ENCODE measurements around the gene TNIK. TPM values are rescaled to one million over a fixed set of nuclear protein-coding genes. Genes with fewer than 3 reads are reported as not detected.

TNIK gene
- total and polyA plus RNA-seq, 2 experiments from 2014 or later: 14.6 to 34.3 TPM

- Mint-ChIP-seq H3K4me1 (peaks cover 44% of the 10 kb centered on the region), H3K27me3 (ENCODE audit: insufficient read depth, low read depth, poor library complexity) (peaks cover 5% of the 10 kb centered on the region), H3K9me3 (no peaks in the 10 kb centered on the region; the same call in 2 of the 3 replicates), H3K27ac (no peak overlapping the region), H3K4me3 (no peak overlapping the region), H3K36me3 (ENCODE audit: low read depth) (no peaks in the 10 kb centered on the region)
- Histone ChIP-seq H2AFZ (no peak overlapping the region), H3F3A (replicated peaks; ENCODE audit: low read depth) (no peaks in the 10 kb centered on the region), H3K4me2 (no peak overlapping the region), H3K4me3 (no peak overlapping the region), H3K36me3 (ENCODE audit: insufficient read depth) (no peaks in the 10 kb centered on the region), H4K20me1 (replicated peaks; ENCODE audit: insufficient read depth) (no peaks in the 10 kb centered on the region), H3K9me2 (ENCODE audit: insufficient read depth) (peaks cover 2% of the 10 kb centered on the region), H3K79me2 (replicated peaks; ENCODE audit: insufficient read depth) (peaks cover 36% of the 10 kb centered on the region), H3K4me1 (ENCODE audit: insufficient read depth) (peaks cover 39% of the 10 kb centered on the region), H3K27ac (ENCODE audit: low read depth) (no peak overlapping the region), H3K27me3 (ENCODE audit: insufficient read depth) (no peaks in the 10 kb centered on the region)
- TF ChIP-seq CREB1 (CRISPR knock-in tag; IDR thresholded peaks at IDR 0.05; ENCODE audit: low read depth): no peak
- no peak for TF ChIP-seq NANOG (IDR thresholded peaks at IDR 0.05; ENCODE audit: borderline replicate concordance)
- no peak for TF ChIP-seq ZNF331 (CRISPR knock-in tag; IDR thresholded peaks at IDR 0.05; ENCODE audit: low read depth)
- no peak for TF ChIP-seq REST (IDR thresholded peaks at IDR 0.05; ENCODE audit: unreplicated experiment)
- no peak for TF ChIP-seq POLR2AphosphoS5 (IDR thresholded peaks at IDR 0.05; ENCODE audit: low read depth)
- TF ChIP-seq EZH2 (IDR thresholded peaks at IDR 0.05; ENCODE audit: low read depth, unreplicated experiment): no peak
- no peak for TF ChIP-seq ZNF114 (CRISPR knock-in tag; IDR thresholded peaks at IDR 0.05)
- TF ChIP-seq STAT1 (IDR thresholded peaks at IDR 0.05; ENCODE audit: unreplicated experiment): no peak
- no peak for TF ChIP-seq ZNF462 (CRISPR knock-in tag; IDR thresholded peaks at IDR 0.05)
- no peak for TF ChIP-seq CTCF (conservative IDR thresholded peaks at IDR 0.05; ENCODE audit: low read depth in 2 of 2)
- no peak for TF ChIP-seq EZH2phosphoT487 (IDR thresholded peaks at IDR 0.05; ENCODE audit: unreplicated experiment)
- TF ChIP-seq ETS1 (IDR thresholded peaks at IDR 0.05): no peak
- no peak for TF ChIP-seq JUNB (IDR thresholded peaks at IDR 0.05; ENCODE audit: unreplicated experiment)
- no peak for DNase-seq (ENCODE audit: low spot score)
- no peak for ATAC-seq
Observed at GRCh38 chr3:171262431-171262830, 197.8 kb downstream of the TNIK start.
